Astrocyte (in vitro differentiated cells and primary cell): ENCODE data around the gene FUT7.

Experiments used
- EZH2 ChIP-seq: IDR thresholded peaks from 2 replicates; pipeline ENCODE4 v1.6.1; 2012; ENCODE audit warnings: mild to moderate bottlenecking, low read length, inconsistent platforms; ENCODE audit not compliant: insufficient read depth
- TF ChIP-seq, protein P1 (sequence below): IDR thresholded peaks from 2 replicates; pipeline ENCODE4 v1.5.1; 2011; ENCODE audit warnings: low read depth, mild to moderate bottlenecking, inconsistent platforms, low read length, moderate library complexity; ENCODE audit not compliant: insufficient read depth

GRCh38 chr9:136994180-136994887 lies 37.6 kb downstream of the FUT7 start:
- TF ChIP-seq, protein P1, sequence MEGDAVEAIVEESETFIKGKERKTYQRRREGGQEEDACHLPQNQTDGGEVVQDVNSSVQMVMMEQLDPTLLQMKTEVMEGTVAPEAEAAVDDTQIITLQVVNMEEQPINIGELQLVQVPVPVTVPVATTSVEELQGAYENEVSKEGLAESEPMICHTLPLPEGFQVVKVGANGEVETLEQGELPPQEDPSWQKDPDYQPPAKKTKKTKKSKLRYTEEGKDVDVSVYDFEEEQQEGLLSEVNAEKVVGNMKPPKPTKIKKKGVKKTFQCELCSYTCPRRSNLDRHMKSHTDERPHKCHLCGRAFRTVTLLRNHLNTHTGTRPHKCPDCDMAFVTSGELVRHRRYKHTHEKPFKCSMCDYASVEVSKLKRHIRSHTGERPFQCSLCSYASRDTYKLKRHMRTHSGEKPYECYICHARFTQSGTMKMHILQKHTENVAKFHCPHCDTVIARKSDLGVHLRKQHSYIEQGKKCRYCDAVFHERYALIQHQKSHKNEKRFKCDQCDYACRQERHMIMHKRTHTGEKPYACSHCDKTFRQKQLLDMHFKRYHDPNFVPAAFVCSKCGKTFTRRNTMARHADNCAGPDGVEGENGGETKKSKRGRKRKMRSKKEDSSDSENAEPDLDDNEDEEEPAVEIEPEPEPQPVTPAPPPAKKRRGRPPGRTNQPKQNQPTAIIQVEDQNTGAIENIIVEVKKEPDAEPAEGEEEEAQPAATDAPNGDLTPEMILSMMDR = no peak
- no peak for TF ChIP-seq EZH2
